Neural cell (in vitro differentiated cells): ENCODE measurements around the gene IGFBPL1. TPM values are rescaled to one million over a fixed set of nuclear protein-coding genes. Genes with fewer than 3 reads are reported as not detected.

Experiments
- H2AFZ ChIP-seq: fragments of 200-600, 300-800 bp; sonication (generic), shearing (Covaris generic); 2 replicates; pipeline ENCODE4 v1.6.0; 2014; ENCODE audit warnings: low read depth, mild to moderate bottlenecking, antibody characterized with exemption, low read length, moderate library complexity
- H3F3A ChIP-seq: fragments of 200-600 bp; shearing (Covaris generic); 2 replicates; pipeline ENCODE4 v1.6.1; 2016; ENCODE audit warnings: mild to moderate bottlenecking, moderate library complexity, mixed read lengths, antibody characterized with exemption, low read length; ENCODE audit not compliant: insufficient read depth, poor library complexity, severe bottlenecking
- H3K27ac ChIP-seq: fragments of 200-600, 300-800 bp; sonication (generic), shearing (Covaris generic); 2 replicates; pipeline ENCODE4 v1.5.1; 2014; ENCODE audit warnings: mild to moderate bottlenecking, low read length, moderate library complexity
- H3K27me3 ChIP-seq: fragments of 300-800, 200-600 bp; sonication (generic), shearing (Covaris generic); 2 replicates; pipeline ENCODE4 v1.6.0; 2014; ENCODE audit warnings: mild to moderate bottlenecking, low read depth, low read length, moderate library complexity; ENCODE audit not compliant: insufficient read depth
- H3K36me3 ChIP-seq: fragments of 300-800, 200-600 bp; sonication (generic), shearing (Covaris generic); 2 replicates; pipeline ENCODE4 v1.5.1; 2014; ENCODE audit warnings: mild to moderate bottlenecking, antibody characterized with exemption, low read length, moderate library complexity; ENCODE audit not compliant: insufficient read depth
- H3K4me2 ChIP-seq: fragments of 300-800, 200-600 bp; sonication (generic), shearing (Covaris generic); 2 replicates; pipeline ENCODE4 v1.6.0; 2014; ENCODE audit warnings: mild to moderate bottlenecking, low read length
- H3K4me3 ChIP-seq: fragments of 300-800, 200-600 bp; sonication (generic), shearing (Covaris generic); 2 replicates; pipeline ENCODE4 v1.5.1; 2014; ENCODE audit warnings: mild to moderate bottlenecking, low read length, moderate library complexity
- H3K79me2 ChIP-seq: fragments of 200-600 bp; shearing (Covaris generic); replicated peaks from 2 replicates; pipeline ENCODE4 v1.6.0; 2014; ENCODE audit warnings: mild to moderate bottlenecking, low read length, moderate library complexity; ENCODE audit not compliant: insufficient read depth
- H3K9ac ChIP-seq: fragments of 300-800, 200-600 bp; sonication (generic), shearing (Covaris generic); 2 replicates; pipeline ENCODE4 v1.6.1; 2016; ENCODE audit warnings: mild to moderate bottlenecking, low read length, mixed read lengths
- H3K9me2 ChIP-seq: fragments of 200-600 bp; shearing (Covaris generic); 2 replicates; pipeline ENCODE4 v1.6.1; 2016; ENCODE audit warnings: mild to moderate bottlenecking, low read length, mixed read lengths; ENCODE audit not compliant: insufficient read depth
- H3K9me3 ChIP-seq: fragments of 200-600, 300-800 bp; sonication (generic), shearing (Covaris generic); 2 replicates; pipeline ENCODE4 v1.6.1; 2016; ENCODE audit warnings: mild to moderate bottlenecking, mixed run types, low read length, moderate library complexity, mixed read lengths
- H4K20me1 ChIP-seq: fragments of 200-600 bp; shearing (Covaris generic); 2 replicates; pipeline ENCODE4 v1.6.1; 2016; ENCODE audit warnings: mild to moderate bottlenecking, mixed run types; ENCODE audit not compliant: insufficient read depth
- CTCF ChIP-seq: fragments of 450-650 bp; IDR thresholded peaks from 2 replicates; pipeline ENCODE4 v1.5.1; 2014; ENCODE audit warnings: antibody characterized with exemption, mild to moderate bottlenecking, moderate library complexity; ENCODE audit not compliant: poor library complexity, severe bottlenecking
- EP300 ChIP-seq: fragments of 450-650 bp; conservative IDR thresholded peaks from 2 replicates; pipeline ENCODE4 v1.6.1; 2014; ENCODE audit warnings: antibody characterized with exemption, mild to moderate bottlenecking, moderate library complexity; ENCODE audit not compliant: poor library complexity, severe bottlenecking
- EZH2 ChIP-seq: fragments of 200-600, 300-800 bp; shearing (Covaris generic), sonication (generic); IDR thresholded peaks from 2 replicates; pipeline ENCODE4 v1.6.1; 2014; ENCODE audit warnings: antibody characterized with exemption, low read length, borderline replicate concordance, mild to moderate bottlenecking; ENCODE audit not compliant: insufficient read depth, poor library complexity, severe bottlenecking
- MXI1 ChIP-seq: fragments of 450-650 bp; conservative IDR thresholded peaks from 2 replicates; pipeline ENCODE4 v1.6.1; 2014; ENCODE audit warnings: antibody characterized with exemption, mild to moderate bottlenecking; ENCODE audit not compliant: poor library complexity, severe bottlenecking
- POLR2AphosphoS5 ChIP-seq: IDR thresholded peaks from 2 replicates; pipeline ENCODE4 v1.6.1; 2012
- RAD21 ChIP-seq: fragments of 450-650 bp; conservative IDR thresholded peaks from 2 replicates; pipeline ENCODE4 v1.6.1; 2014; ENCODE audit warnings: antibody characterized with exemption, mild to moderate bottlenecking, moderate library complexity
- REST ChIP-seq: IDR thresholded peaks from 2 replicates; pipeline ENCODE4 v1.6.1; 2012; ENCODE audit warnings: borderline replicate concordance
- SMC3 ChIP-seq: fragments of 450-650 bp; conservative IDR thresholded peaks from 2 replicates; pipeline ENCODE4 v1.6.1; 2014; ENCODE audit warnings: antibody characterized with exemption, mild to moderate bottlenecking, moderate library complexity; ENCODE audit not compliant: poor library complexity
- TAF1 ChIP-seq: IDR thresholded peaks from 2 replicates; pipeline ENCODE4 v1.6.1; 2012; ENCODE audit warnings: low read depth
- polyA plus RNA-seq: library from polyadenylated mRNA; depleted of rRNA; stranded (reverse); fragments of >200 nt; gene quantifications from 2 replicates; pipeline ENCODE4 v1.2.3, GENCODE V29; 2014

Gene IGFBPL1
- polyA plus RNA-seq, 1 donor from 2014 or later, result 372 TPM

GRCh38 chr9:38371495-38371894 is 52.8 kb downstream of the IGFBPL1 start:
- H3K9me2 ChIP-seq, result no peaks in the 10 kb centered on the region
- H3F3A ChIP-seq, result no peaks in the 10 kb centered on the region
- no peaks in the 10 kb centered on the region for H3K79me2 ChIP-seq
- no peak overlapping the region for H2AFZ ChIP-seq
- H3K27ac ChIP-seq, result no peak overlapping the region
- no peak overlapping the region for H3K4me3 ChIP-seq
- no peak overlapping the region for H3K9ac ChIP-seq
- no peaks in the 10 kb centered on the region for H3K36me3 ChIP-seq
- no peaks in the 10 kb centered on the region for H4K20me1 ChIP-seq
- H3K27me3 ChIP-seq, result no peaks in the 10 kb centered on the region
- H3K4me2 ChIP-seq, result no peak overlapping the region
- TF ChIP-seq SMC3, result no peak
- TF ChIP-seq EZH2, result no peak
- no peak for TF ChIP-seq EP300
- no peak for TF ChIP-seq REST
- TF ChIP-seq TAF1, result no peak
- no peak for TF ChIP-seq MXI1
- no peak for TF ChIP-seq POLR2AphosphoS5
- no peak for TF ChIP-seq CTCF
- TF ChIP-seq RAD21, result no peak
- H3K9me3 ChIP-seq, result no peaks in the 10 kb centered on the region

GRCh38 chr9:38370176-38370575 is 54.1 kb downstream of the IGFBPL1 start:
- Histone ChIP-seq H3K4me2 (no peak overlapping the region), H3K27me3 (no peaks in the 10 kb centered on the region), H3F3A (no peaks in the 10 kb centered on the region), H3K27ac (no peak overlapping the region), H3K9me3 (no peaks in the 10 kb centered on the region), H3K36me3 (no peaks in the 10 kb centered on the region), H3K9ac (no peak overlapping the region), H3K9me2 (no peaks in the 10 kb centered on the region), H3K79me2 (no peaks in the 10 kb centered on the region), H4K20me1 (no peaks in the 10 kb centered on the region), H2AFZ (no peak overlapping the region), H3K4me3 (no peak overlapping the region)
- no peak for TF ChIP-seq EZH2
- no peak for TF ChIP-seq SMC3
- TF ChIP-seq POLR2AphosphoS5, result no peak
- TF ChIP-seq EP300, result no peak
- no peak for TF ChIP-seq CTCF
- no peak for TF ChIP-seq MXI1
